Mammary epithelial cell (primary cell): Measurements from ENCODE around the gene C13orf46.

Source experiments
- CTCF ChIP-seq, 2 donors: IDR thresholded peaks in 1 of 2; conservative IDR thresholded peaks in 1 of 2; 2 replicates each; pipeline ENCODE4 v1.5.1; 2011 to 2012; ENCODE audit warnings: inconsistent platforms in 2 of 2, low read length in 2 of 2, mild to moderate bottlenecking in 2 of 2, control low read depth in 1 of 2, low read depth in 1 of 2; ENCODE audit not compliant: insufficient read depth in 1 of 2; ENCODE audit errors: extremely low read depth in 1 of 2
- EZH2 ChIP-seq: IDR thresholded peaks from 2 replicates; pipeline ENCODE4 v1.6.1; 2012; ENCODE audit warnings: low read length, inconsistent platforms, borderline replicate concordance

GRCh38 chr13:113917096-113917495, 56.8 kb downstream of the C13orf46 start:
- TF ChIP-seq CTCF (conservative IDR thresholded peaks at IDR 0.05 in 1 of 2, IDR thresholded peaks at IDR 0.05 in 1 of 2; ENCODE audit: extremely low read depth in 1 of 2, insufficient read depth in 1 of 2, low read depth in 1 of 2, low read length in 2 of 2) (no peak), EZH2 (no peak)
